Stimulated activated CD4-positive, alpha-beta T cell treated with anti-CD3 and anti-CD28 coated beads, Interleukin-15, amount 100 ng/mL, for 1 hour (primary cell): Measurements from ENCODE around the gene NEUROD2.

ENCODE experiments used
- DNase-seq, 2 donors: peaks; one replicate each; pipeline ENCODE4 v3.0.0-alpha.2; 2020; ENCODE audit warnings: low read depth in 1 of 2, low spot score in 1 of 2

Gene NEUROD2

GRCh38 chr17:39635614-39636176 is 28.0 kb upstream of the NEUROD2 start:
- no peak for DNase-seq

- no peak for DNase-seq
Measured at GRCh38 chr17:39634384-39634871, 26.7 kb upstream of the NEUROD2 start.

GRCh38 chr17:39633570-39634183 is 26.0 kb upstream of the NEUROD2 start:
- no peak for DNase-seq

GRCh38 chr17:39632153-39632941 is 24.6 kb upstream of the NEUROD2 start:
- DNase-seq = no peak

- DNase-seq = no peak
Measured at GRCh38 chr17:39631403-39631802, 23.7 kb upstream of the NEUROD2 start.

GRCh38 chr17:39629898-39630297 is 22.2 kb upstream of the NEUROD2 start:
- DNase-seq = no peak

GRCh38 chr17:39629494-39629880 is 21.8 kb upstream of the NEUROD2 start:
- no peak for DNase-seq

GRCh38 chr17:39628655-39629493 is 21.2 kb upstream of the NEUROD2 start:
- DNase-seq = no peak

GRCh38 chr17:39627712-39628516 is 20.2 kb upstream of the NEUROD2 start:
- no peak for DNase-seq

GRCh38 chr17:39627047-39627711 is 19.5 kb upstream of the NEUROD2 start:
- no peak for DNase-seq

GRCh38 chr17:39626171-39627046 is 18.7 kb upstream of the NEUROD2 start, which contains the start of gene PPP1R1B:
PPP1R1B (plus strand) TSS chr17:39626952; CDS start chr17:39627393, 441 bp downstream.
- no peak for DNase-seq

GRCh38 chr17:39625198-39625785 is 17.6 kb upstream of the NEUROD2 start:
- DNase-seq = no peak

GRCh38 chr17:39624313-39624712 is 16.6 kb upstream of the NEUROD2 start:
- no peak for DNase-seq

- peak; percentile 71 to 83 for DNase-seq
Measured at GRCh38 chr17:39623356-39623950, 15.7 kb upstream of the NEUROD2 start.

GRCh38 chr17:39622380-39623006 is 14.8 kb upstream of the NEUROD2 start:
- no peak for DNase-seq

GRCh38 chr17:39621523-39622379 is 14.0 kb upstream of the NEUROD2 start:
- DNase-seq = peak; percentile 80 to 83

GRCh38 chr17:39619786-39620101 is 12.0 kb upstream of the NEUROD2 start:
- no peak for DNase-seq
